H9 (cell line): ENCODE results near the gene DEFB110. TPM values are rescaled to one million over a fixed set of nuclear protein-coding genes. Genes with fewer than 3 reads are reported as not detected.

ENCODE experiments used
- DNase-seq: peaks from one replicate; pipeline ENCODE4 v3.0.0-alpha.2; 2017
- H2AFZ ChIP-seq: one replicate; pipeline ENCODE4 v1.6.1; 2013; ENCODE audit warnings: mild to moderate bottlenecking, low read length, control low read depth, moderate library complexity
- H2AK5ac ChIP-seq: 2 replicates; pipeline ENCODE4 v1.6.1; 2013; ENCODE audit warnings: low read length, control low read depth, mixed read lengths; ENCODE audit not compliant: insufficient read length
- H2BK120ac ChIP-seq: one replicate; pipeline ENCODE4 v1.6.1; 2013; ENCODE audit warnings: low read depth, mild to moderate bottlenecking, low read length, control low read depth, inconsistent platforms; ENCODE audit not compliant: poor library complexity, severe bottlenecking
- H2BK12ac ChIP-seq: 2 replicates; pipeline ENCODE4 v1.6.1; 2013; ENCODE audit warnings: low read length, control low read depth, mixed read lengths, low read depth; ENCODE audit not compliant: insufficient read length
- H2BK15ac ChIP-seq: 2 replicates; pipeline ENCODE4 v1.6.1; 2013; ENCODE audit warnings: low read depth, low read length, control low read depth
- H2BK20ac ChIP-seq: one replicate; pipeline ENCODE4 v1.6.1; 2013; ENCODE audit warnings: low read depth, mild to moderate bottlenecking, low read length, control low read depth, inconsistent platforms; ENCODE audit not compliant: poor library complexity, severe bottlenecking
- H2BK5ac ChIP-seq: 2 replicates; pipeline ENCODE4 v1.6.1; 2013; ENCODE audit warnings: low read length, control low read depth, mixed read lengths; ENCODE audit not compliant: insufficient read length
- H3K14ac ChIP-seq: 2 replicates; pipeline ENCODE4 v1.6.1; 2013; ENCODE audit warnings: low read length, control low read depth; ENCODE audit not compliant: insufficient read depth
- H3K18ac ChIP-seq: 2 replicates; pipeline ENCODE4 v1.6.1; 2013; ENCODE audit warnings: low read depth, mild to moderate bottlenecking, mixed read lengths, low read length, control low read depth; ENCODE audit not compliant: insufficient read length
- H3K23ac ChIP-seq: 2 replicates; pipeline ENCODE4 v1.6.1; 2013; ENCODE audit warnings: low read length, control low read depth, mixed read lengths, low read depth; ENCODE audit not compliant: insufficient read length
- H3K23me2 ChIP-seq: 2 replicates; pipeline ENCODE4 v1.6.1; 2013; ENCODE audit warnings: low read depth, mild to moderate bottlenecking, mixed read lengths, low read length, control low read depth; ENCODE audit not compliant: insufficient read length, poor library complexity, severe bottlenecking
- H3K27ac ChIP-seq: 2 replicates; pipeline ENCODE4 v1.5.1; 2013; ENCODE audit warnings: low read length, control low read depth, mixed read lengths, low read depth; ENCODE audit not compliant: insufficient read length
- H3K27me3 ChIP-seq: 2 replicates; pipeline ENCODE4 v1.6.1; 2013; ENCODE audit warnings: low read length, control low read depth, inconsistent platforms; ENCODE audit not compliant: insufficient read depth
- H3K4ac ChIP-seq: 2 replicates; pipeline ENCODE4 v1.6.1; 2013; ENCODE audit warnings: low read depth, mild to moderate bottlenecking, control low read depth, inconsistent platforms, low read length, moderate library complexity
- H3K4me1 ChIP-seq: 2 replicates; pipeline ENCODE4 v1.6.1; 2013; ENCODE audit warnings: low read length, control low read depth, inconsistent platforms; ENCODE audit not compliant: insufficient read depth
- H3K4me2 ChIP-seq: 2 replicates; pipeline ENCODE4 v1.6.1; 2013; ENCODE audit warnings: low read length, control low read depth, mixed read lengths; ENCODE audit not compliant: insufficient read length, insufficient read depth
- H3K56ac ChIP-seq: 2 replicates; pipeline ENCODE4 v1.6.1; 2013; ENCODE audit warnings: low read depth, mild to moderate bottlenecking, mixed read lengths, low read length, control low read depth; ENCODE audit not compliant: insufficient read length
- H3K79me1 ChIP-seq: 2 replicates; pipeline ENCODE4 v1.6.1; 2013; ENCODE audit warnings: low read depth, mild to moderate bottlenecking, moderate library complexity, low read length, control low read depth, inconsistent platforms; ENCODE audit not compliant: insufficient read depth, poor library complexity, severe bottlenecking
- H3K79me2 ChIP-seq: 2 replicates; pipeline ENCODE4 v1.6.1; 2013; ENCODE audit warnings: low read length, control low read depth, inconsistent platforms; ENCODE audit not compliant: insufficient read depth
- H3K9ac ChIP-seq: 2 replicates; pipeline ENCODE4 v1.6.1; 2013; ENCODE audit warnings: low read length, control low read depth, mixed read lengths; ENCODE audit not compliant: insufficient read length; ENCODE audit errors: extremely low read depth
- H3K9me3 ChIP-seq: one replicate; pipeline ENCODE4 v1.6.1; 2013; ENCODE audit warnings: low read depth, low read length, inconsistent platforms; ENCODE audit not compliant: control insufficient read depth
- H3T11ph ChIP-seq: one replicate; pipeline ENCODE4 v1.6.1; 2013; ENCODE audit warnings: mild to moderate bottlenecking, low read length, control low read depth, inconsistent platforms
- H4K20me1 ChIP-seq: one replicate; pipeline ENCODE4 v1.6.1; 2013; ENCODE audit not compliant: control insufficient read depth, insufficient read length, insufficient read depth
- H4K5ac ChIP-seq: 2 replicates; pipeline ENCODE4 v1.6.1; 2013; ENCODE audit warnings: low read depth, mild to moderate bottlenecking, mixed read lengths, low read length, control low read depth; ENCODE audit not compliant: insufficient read length
- H4K8ac ChIP-seq: replicated peaks from 2 replicates; pipeline ENCODE4 v1.6.1; 2013; ENCODE audit warnings: low read length, control low read depth, mixed read lengths, low read depth; ENCODE audit not compliant: insufficient read length
- H4K91ac ChIP-seq: 2 replicates; pipeline ENCODE4 v1.6.1; 2013; ENCODE audit warnings: low read depth, mild to moderate bottlenecking, moderate library complexity, mixed read lengths, low read length, control low read depth; ENCODE audit not compliant: insufficient read length
- H3K27ac Mint-ChIP-seq, 3 experiments: 2 replicates in 2 of 3; 3 replicates in 1 of 3; pipeline ENCODE4 v1.8.0; 2020 to 2021; ENCODE audit warnings: mixed read lengths in 3 of 3, mild to moderate bottlenecking in 1 of 3, moderate library complexity in 1 of 3
- H3K27me3 Mint-ChIP-seq: 2 replicates; pipeline ENCODE4 v1.8.0; 2021; ENCODE audit warnings: low read depth, mild to moderate bottlenecking, moderate library complexity, mixed read lengths
- H3K36me3 Mint-ChIP-seq, 3 experiments: 2 replicates in 2 of 3; 3 replicates in 1 of 3; pipeline ENCODE4 v1.8.0; 2020 to 2021; ENCODE audit warnings: low read depth in 3 of 3, mixed read lengths in 3 of 3; ENCODE audit not compliant: insufficient read depth in 1 of 3
- H3K4me1 Mint-ChIP-seq, 2 experiments: 2 replicates each; pipeline ENCODE4 v1.8.0; 2020; ENCODE audit warnings: mixed read lengths in 2 of 2
- H3K4me3 Mint-ChIP-seq, 2 experiments: 2 replicates in 1 of 2; 3 replicates in 1 of 2; pipeline ENCODE4 v1.8.0; 2020 to 2021; ENCODE audit warnings: mild to moderate bottlenecking in 2 of 2, mixed read lengths in 2 of 2, moderate library complexity in 1 of 2
- H3K9me3 Mint-ChIP-seq, 2 experiments: 2 replicates in 1 of 2; 3 replicates in 1 of 2; pipeline ENCODE4 v1.8.0; 2020; ENCODE audit warnings: mild to moderate bottlenecking in 2 of 2, mixed read lengths in 2 of 2, moderate library complexity in 1 of 2
- CTCF ChIP-seq: fragments of 200-600 bp; sonication (generic); conservative IDR thresholded peaks from 3 replicates; pipeline ENCODE4 v1.8.0; 2021; ENCODE audit warnings: antibody characterized with exemption, mild to moderate bottlenecking
- WGBS: extraction: QIAGEN DNeasy Blood & Tissue Kit; methylation state at CpG from one replicate; pipeline ENCODE4 v1.1.7; 2013; ENCODE audit warnings: missing lambda C conversion rate, low lambda C conversion rate, mixed read lengths; ENCODE audit not compliant: insufficient read length; ENCODE audit errors: extremely low coverage; 5-methylcytosine and 5-hydroxymethylcytosine counted together
- total RNA-seq: library from RNA; stranded (reverse); gene quantifications from 2 replicates; pipeline ENCODE4 v1.2.1, GENCODE V29; 2021

Gene DEFB110
- total RNA-seq, 1 experiment from 2014 or later, result not detected

- Histone ChIP-seq H3T11ph (no peak overlapping the region), H3K14ac (no peak overlapping the region), H2AFZ (no peak overlapping the region), H3K79me1 (no peaks in the 10 kb centered on the region), H3K4ac (no peak overlapping the region), H3K9ac (no peak overlapping the region), H2AK5ac (no peak overlapping the region), H4K5ac (no peak overlapping the region), H3K27me3 (no peaks in the 10 kb centered on the region), H2BK120ac (no peak overlapping the region), H2BK15ac (no peak overlapping the region), H3K18ac (no peak overlapping the region), H2BK20ac (no peak overlapping the region), H3K23me2 (no peaks in the 10 kb centered on the region), H3K4me1 (no peaks in the 10 kb centered on the region; the same call in 1 of the 2 replicates), H3K9me3 (no peaks in the 10 kb centered on the region), H3K56ac (no peak overlapping the region), H4K8ac (no peak overlapping the region), H3K79me2 (no peaks in the 10 kb centered on the region), H3K4me2 (no peak overlapping the region), H3K23ac (no peak overlapping the region), H2BK12ac (no peak overlapping the region), H2BK5ac (no peak overlapping the region), H4K20me1 (no peaks in the 10 kb centered on the region), H4K91ac (no peak overlapping the region), H3K27ac (no peak overlapping the region)
- Mint-ChIP-seq H3K27ac (no peak overlapping the region), H3K27me3 (no peaks in the 10 kb centered on the region), H3K36me3 (no peaks in the 10 kb centered on the region), H3K4me3 (no peak overlapping the region), H3K9me3 (peaks cover 0 to 4% of the 10 kb centered on the region in 2 experiments; a peak in 1 of 5 replicates), H3K4me1 (peaks cover 0 to 6% of the 10 kb centered on the region in 2 experiments; a peak in 2 of 4 replicates)
- TF ChIP-seq CTCF, result no peak
- no peak for DNase-seq
- no CpG with 5 or more reads among the region's 2 CpGs for WGBS
These were observed 39.7 kb downstream of the DEFB110 start for GRCh38 chr6:49982046-49982445.
